22Rv1 (cell line): ENCODE data around the gene ADGRD1.

Experiments used
- ZFX ChIP-seq: fragments of 450-650 bp; IDR thresholded peaks from 2 replicates; pipeline ENCODE4 v1.6.1; 2017; ENCODE audit warnings: antibody characterized with exemption, borderline replicate concordance
- TF ChIP-seq, protein P1 (sequence below): fragments of 450-650 bp; IDR thresholded peaks from 2 replicates; pipeline ENCODE4 v1.5.1; 2017; ENCODE audit warnings: mild to moderate bottlenecking

DNA sequence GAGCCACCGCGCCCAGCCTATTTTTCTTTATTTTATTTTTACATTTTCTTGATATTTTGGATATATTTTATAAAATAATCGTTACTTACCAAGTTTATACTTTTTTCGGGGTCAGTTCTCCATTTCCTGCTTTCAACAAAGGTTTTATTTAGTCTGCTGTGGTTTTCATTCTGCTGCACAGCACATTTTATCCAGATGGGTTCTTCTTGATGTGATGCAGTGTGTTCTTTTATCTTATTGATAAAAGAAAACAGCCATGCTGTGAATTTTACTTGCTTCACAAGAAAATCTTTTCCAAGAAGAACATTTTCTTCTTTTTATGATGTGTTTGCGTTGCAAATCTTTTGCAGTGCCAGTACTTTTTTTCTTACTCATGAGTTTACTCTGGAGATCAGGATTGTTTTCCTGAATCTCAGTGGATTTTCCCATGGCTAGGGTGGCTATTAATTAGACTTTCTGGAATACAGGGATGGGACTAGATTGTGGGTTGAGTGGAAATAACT, 192.5 kb downstream of the ADGRD1 start:
- TF ChIP-seq, protein P1, sequence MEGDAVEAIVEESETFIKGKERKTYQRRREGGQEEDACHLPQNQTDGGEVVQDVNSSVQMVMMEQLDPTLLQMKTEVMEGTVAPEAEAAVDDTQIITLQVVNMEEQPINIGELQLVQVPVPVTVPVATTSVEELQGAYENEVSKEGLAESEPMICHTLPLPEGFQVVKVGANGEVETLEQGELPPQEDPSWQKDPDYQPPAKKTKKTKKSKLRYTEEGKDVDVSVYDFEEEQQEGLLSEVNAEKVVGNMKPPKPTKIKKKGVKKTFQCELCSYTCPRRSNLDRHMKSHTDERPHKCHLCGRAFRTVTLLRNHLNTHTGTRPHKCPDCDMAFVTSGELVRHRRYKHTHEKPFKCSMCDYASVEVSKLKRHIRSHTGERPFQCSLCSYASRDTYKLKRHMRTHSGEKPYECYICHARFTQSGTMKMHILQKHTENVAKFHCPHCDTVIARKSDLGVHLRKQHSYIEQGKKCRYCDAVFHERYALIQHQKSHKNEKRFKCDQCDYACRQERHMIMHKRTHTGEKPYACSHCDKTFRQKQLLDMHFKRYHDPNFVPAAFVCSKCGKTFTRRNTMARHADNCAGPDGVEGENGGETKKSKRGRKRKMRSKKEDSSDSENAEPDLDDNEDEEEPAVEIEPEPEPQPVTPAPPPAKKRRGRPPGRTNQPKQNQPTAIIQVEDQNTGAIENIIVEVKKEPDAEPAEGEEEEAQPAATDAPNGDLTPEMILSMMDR, result no peak
- TF ChIP-seq ZFX, result no peak
